ENCODE results near the gene TNRC18.

Gene TNRC18

GRCh38 chr7:5429253-5429856, 5.7 kb upstream of the TNRC18 start:
- peak overlapping the region; percentile 97 for H3K56ac ChIP-seq (ENCODE audit: low read length)
- H2BK120ac ChIP-seq (ENCODE audit: low read depth, low read length), result no peak overlapping the region
- DNase-seq, result peak; percentile 87
- no CpG with 5 or more reads among the region's 31 CpGs for WGBS (ENCODE audit: extremely low coverage, insufficient coverage, low lambda C conversion rate)
- peak overlapping the region; percentile 76 for H3K4me2 ChIP-seq (ENCODE audit: low read length)
- H2BK15ac ChIP-seq (replicated peaks; ENCODE audit: low read depth), result no peak overlapping the region
- no peaks in the 10 kb centered on the region for H3K27me3 ChIP-seq (ENCODE audit: insufficient read depth, low read length, poor library complexity)
- peak overlapping the region; percentile 11 for H3K4me3 ChIP-seq (ENCODE audit: low read length)
- no peak overlapping the region for H2BK5ac ChIP-seq (ENCODE audit: low read length)
- H3K4me1 ChIP-seq (ENCODE audit: control insufficient read depth, low read depth, low read length), result peaks cover 5% of the 10 kb centered on the region
- no peak overlapping the region for H4K5ac ChIP-seq (ENCODE audit: low read length)
- H3K79me2 ChIP-seq (ENCODE audit: control insufficient read depth, insufficient read depth, low read length), result no peaks in the 10 kb centered on the region
- peaks cover 2% of the 10 kb centered on the region for H3K79me1 ChIP-seq (ENCODE audit: low read length)
- H3K23ac ChIP-seq (ENCODE audit: low read length), result peak overlapping the region; percentile 66
- H3K9ac ChIP-seq (ENCODE audit: low read length), result peak overlapping the region; percentile 90
- H2AK5ac ChIP-seq (ENCODE audit: low read length), result no peak overlapping the region
- H4K8ac ChIP-seq (ENCODE audit: low read depth, low read length), result no peak overlapping the region
- H3K36me3 ChIP-seq (ENCODE audit: control insufficient read depth, insufficient read depth, low read length), result no peaks in the 10 kb centered on the region
- peak overlapping the region; percentile 41 for H3K27ac ChIP-seq (ENCODE audit: low read depth, low read length)
- peak overlapping the region; percentile 50 for H3K4ac ChIP-seq (ENCODE audit: low read depth, low read length)
- peak overlapping the region; percentile 55 for H3K18ac ChIP-seq (ENCODE audit: low read length)

GRCh38 chr7:5428478-5429252, 5.0 kb upstream of the TNRC18 start:
- H3K9ac ChIP-seq (ENCODE audit: low read length), result peak overlapping the region; percentile 90
- H3K27me3 ChIP-seq (ENCODE audit: insufficient read depth, low read length, poor library complexity), result no peaks in the 10 kb centered on the region
- H2BK120ac ChIP-seq (ENCODE audit: low read depth, low read length), result no peak overlapping the region
- peaks cover 2% of the 10 kb centered on the region for H3K79me1 ChIP-seq (ENCODE audit: low read length)
- no peak overlapping the region for H2BK5ac ChIP-seq (ENCODE audit: low read length)
- peak overlapping the region; percentile 55 for H3K18ac ChIP-seq (ENCODE audit: low read length)
- peaks cover 5% of the 10 kb centered on the region for H3K4me1 ChIP-seq (ENCODE audit: control insufficient read depth, low read depth, low read length)
- peak overlapping the region; percentile 76 for H3K4me2 ChIP-seq (ENCODE audit: low read length)
- peak overlapping the region; percentile 50 for H3K4ac ChIP-seq (ENCODE audit: low read depth, low read length)
- H3K27ac ChIP-seq (ENCODE audit: low read depth, low read length), result peak overlapping the region; percentile 41
- H2BK15ac ChIP-seq (replicated peaks; ENCODE audit: low read depth), result no peak overlapping the region
- no peak overlapping the region for H4K8ac ChIP-seq (ENCODE audit: low read depth, low read length)
- no peak overlapping the region for H3K23ac ChIP-seq (ENCODE audit: low read length)
- H4K5ac ChIP-seq (ENCODE audit: low read length), result no peak overlapping the region
- H3K79me2 ChIP-seq (ENCODE audit: control insufficient read depth, insufficient read depth, low read length), result no peaks in the 10 kb centered on the region
- peak; percentile 76 for DNase-seq
- H3K36me3 ChIP-seq (ENCODE audit: control insufficient read depth, insufficient read depth, low read length), result no peaks in the 10 kb centered on the region
- H2AK5ac ChIP-seq (ENCODE audit: low read length), result no peak overlapping the region
- WGBS (ENCODE audit: extremely low coverage, insufficient coverage, low lambda C conversion rate), result no CpG with 5 or more reads among the region's 46 CpGs
- H3K4me3 ChIP-seq (ENCODE audit: low read length), result peak overlapping the region; percentile 32
- peak overlapping the region; percentile 97 for H3K56ac ChIP-seq (ENCODE audit: low read length)

- Histone ChIP-seq H3K9ac (ENCODE audit: low read length) (peak overlapping the region; percentile 95), H3K36me3 (ENCODE audit: control insufficient read depth, insufficient read depth, low read length) (no peaks in the 10 kb centered on the region), H3K27me3 (ENCODE audit: insufficient read depth, low read length, poor library complexity) (no peaks in the 10 kb centered on the region), H3K4ac (ENCODE audit: low read depth, low read length) (peak overlapping the region; percentile 95), H2BK120ac (ENCODE audit: low read depth, low read length) (peak overlapping the region; percentile 75), H3K27ac (ENCODE audit: low read depth, low read length) (peak overlapping the region; percentile 94), H3K23ac (ENCODE audit: low read length) (no peak overlapping the region), H2BK15ac (replicated peaks; ENCODE audit: low read depth) (no peak overlapping the region), H4K8ac (ENCODE audit: low read depth, low read length) (no peak overlapping the region), H4K5ac (ENCODE audit: low read length) (no peak overlapping the region), H2AK5ac (ENCODE audit: low read length) (no peak overlapping the region), H3K4me2 (ENCODE audit: low read length) (peak overlapping the region; percentile 58), H2BK5ac (ENCODE audit: low read length) (peak overlapping the region; percentile 91), H3K4me3 (ENCODE audit: low read length) (peak overlapping the region; percentile 68), H3K18ac (ENCODE audit: low read length) (peak overlapping the region; percentile 100), H3K4me1 (ENCODE audit: control insufficient read depth, low read depth, low read length) (peaks cover 5% of the 10 kb centered on the region), H3K79me1 (ENCODE audit: low read length) (peaks cover 2% of the 10 kb centered on the region), H3K56ac (ENCODE audit: low read length) (peak overlapping the region; percentile 97), H3K79me2 (ENCODE audit: control insufficient read depth, insufficient read depth, low read length) (peaks cover 16% of the 10 kb centered on the region)
- DNase-seq, result no peak
- WGBS (ENCODE audit: extremely low coverage, insufficient coverage, low lambda C conversion rate), result no CpG with 5 or more reads among the region's 13 CpGs
These were observed 2.5 kb upstream of the TNRC18 start for GRCh38 chr7:5426226-5426475.

- Histone ChIP-seq H4K8ac (ENCODE audit: low read depth, low read length) (no peak overlapping the region), H2AK5ac (ENCODE audit: low read length) (no peak overlapping the region), H2BK120ac (ENCODE audit: low read depth, low read length) (peak overlapping the region; percentile 14), H3K4me2 (ENCODE audit: low read length) (peak overlapping the region; percentile 74), H3K9ac (ENCODE audit: low read length) (peak overlapping the region; percentile 95), H2BK15ac (replicated peaks; ENCODE audit: low read depth) (peak overlapping the region; percentile 39), H3K4ac (ENCODE audit: low read depth, low read length) (peak overlapping the region; percentile 95), H4K5ac (ENCODE audit: low read length) (no peak overlapping the region), H3K4me3 (ENCODE audit: low read length) (peak overlapping the region; percentile 68), H3K27ac (ENCODE audit: low read depth, low read length) (peak overlapping the region; percentile 94), H3K18ac (ENCODE audit: low read length) (peak overlapping the region; percentile 100), H3K79me1 (ENCODE audit: low read length) (peaks cover 2% of the 10 kb centered on the region), H3K4me1 (ENCODE audit: control insufficient read depth, low read depth, low read length) (peaks cover 5% of the 10 kb centered on the region), H3K27me3 (ENCODE audit: insufficient read depth, low read length, poor library complexity) (no peaks in the 10 kb centered on the region), H3K79me2 (ENCODE audit: control insufficient read depth, insufficient read depth, low read length) (peaks cover 21% of the 10 kb centered on the region), H3K36me3 (ENCODE audit: control insufficient read depth, insufficient read depth, low read length) (no peaks in the 10 kb centered on the region), H3K23ac (ENCODE audit: low read length) (no peak overlapping the region), H2BK5ac (ENCODE audit: low read length) (peak overlapping the region; percentile 58), H3K56ac (ENCODE audit: low read length) (peak overlapping the region; percentile 97)
- no CpG with 5 or more reads among the region's 38 CpGs for WGBS (ENCODE audit: extremely low coverage, insufficient coverage, low lambda C conversion rate)
- DNase-seq, result peak; percentile 97
These were observed 2.0 kb upstream of the TNRC18 start for GRCh38 chr7:5425507-5426225.

DNA sequence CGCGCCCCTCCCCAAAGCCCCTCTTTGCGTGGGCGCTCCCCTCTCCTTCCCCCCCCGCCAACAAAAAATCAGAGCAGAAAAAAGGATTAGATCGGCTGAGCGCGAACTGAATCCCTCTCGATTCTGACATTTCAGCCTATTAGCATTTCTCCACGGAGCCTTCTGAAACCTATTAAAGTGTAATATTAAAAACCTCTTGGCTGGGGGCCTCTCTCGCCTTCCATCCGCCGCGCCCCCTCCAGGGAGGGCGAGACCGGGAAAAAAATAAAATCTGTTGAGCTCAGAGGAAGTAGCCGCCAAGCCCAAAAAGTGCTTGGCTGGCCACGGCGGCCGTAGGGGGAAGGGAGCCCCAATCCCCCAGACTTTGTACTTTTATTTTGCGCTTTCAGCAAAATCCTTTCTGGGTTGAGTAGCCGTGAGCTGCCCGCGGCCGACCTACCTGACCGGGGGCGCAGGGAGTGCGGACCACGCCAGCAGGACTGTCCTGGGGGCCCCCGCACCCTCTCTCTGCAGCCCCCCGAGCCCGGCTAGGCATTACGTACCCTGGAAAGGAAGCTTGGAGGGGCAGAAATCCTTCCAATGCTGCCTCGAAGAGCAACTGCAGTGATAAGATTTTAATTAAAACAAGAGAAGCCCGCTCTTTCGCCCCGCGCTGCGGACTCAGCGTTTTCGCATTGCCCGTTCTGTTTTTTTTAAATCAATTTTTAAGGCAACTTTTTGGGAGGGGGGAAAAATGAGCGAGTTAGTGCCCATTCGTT, 1.3 kb upstream of the TNRC18 start:
- Histone ChIP-seq H4K5ac (ENCODE audit: low read length) (no peak overlapping the region), H3K27ac (ENCODE audit: low read depth, low read length) (peak overlapping the region; percentile 94), H2BK5ac (ENCODE audit: low read length) (peak overlapping the region; percentile 64), H3K23ac (ENCODE audit: low read length) (no peak overlapping the region), H3K4me1 (ENCODE audit: control insufficient read depth, low read depth, low read length) (peaks cover 5% of the 10 kb centered on the region), H3K79me2 (ENCODE audit: control insufficient read depth, insufficient read depth, low read length) (peaks cover 28% of the 10 kb centered on the region), H3K56ac (ENCODE audit: low read length) (peak overlapping the region; percentile 97), H3K4ac (ENCODE audit: low read depth, low read length) (peak overlapping the region; percentile 94), H3K4me2 (ENCODE audit: low read length) (peak overlapping the region; percentile 74), H3K4me3 (ENCODE audit: low read length) (peak overlapping the region; percentile 68), H3K9ac (ENCODE audit: low read length) (peak overlapping the region; percentile 95), H4K8ac (ENCODE audit: low read depth, low read length) (peak overlapping the region; percentile 78), H2AK5ac (ENCODE audit: low read length) (no peak overlapping the region), H3K27me3 (ENCODE audit: insufficient read depth, low read length, poor library complexity) (no peaks in the 10 kb centered on the region), H3K79me1 (ENCODE audit: low read length) (peaks cover 2% of the 10 kb centered on the region), H3K18ac (ENCODE audit: low read length) (peak overlapping the region; percentile 100), H2BK15ac (replicated peaks; ENCODE audit: low read depth) (peak overlapping the region; percentile 75), H2BK120ac (ENCODE audit: low read depth, low read length) (peak overlapping the region; percentile 84), H3K36me3 (ENCODE audit: control insufficient read depth, insufficient read depth, low read length) (no peaks in the 10 kb centered on the region)
- no CpG with 5 or more reads among the region's 44 CpGs for WGBS (ENCODE audit: extremely low coverage, insufficient coverage, low lambda C conversion rate)
- peak; percentile 50 for DNase-seq
